Fibroblast of skin of right quadriceps (primary cell): ENCODE results near the gene SOBP.

Experiments used
- DNase-seq: peaks from one replicate; pipeline ENCODE4 v3.0.0-alpha.2; 2013

Gene SOBP

GRCh38 chr6:107523054-107523791 lies 33.3 kb downstream of the SOBP start:
- no peak for DNase-seq

- no peak for DNase-seq
Measured at GRCh38 chr6:107523794-107524193, 33.9 kb downstream of the SOBP start.

GRCh38 chr6:107524626-107525025 lies 34.7 kb downstream of the SOBP start:
- no peak for DNase-seq

- no peak for DNase-seq
Measured at GRCh38 chr6:107531868-107532267, 42.0 kb downstream of the SOBP start.

GRCh38 chr6:107532706-107533105 lies 42.8 kb downstream of the SOBP start:
- DNase-seq = no peak

- no peak for DNase-seq
Measured at GRCh38 chr6:107533415-107534059, 43.6 kb downstream of the SOBP start.

GRCh38 chr6:107534571-107535141 lies 44.7 kb downstream of the SOBP start:
- peak; percentile 7 for DNase-seq

GRCh38 chr6:107535626-107536025 lies 45.7 kb downstream of the SOBP start:
- DNase-seq = no peak

- DNase-seq = no peak
Measured at GRCh38 chr6:107536180-107536961, 46.5 kb downstream of the SOBP start.

GRCh38 chr6:107537559-107537958 lies 47.6 kb downstream of the SOBP start:
- DNase-seq = no peak

GRCh38 chr6:107538856-107539387 lies 49.0 kb downstream of the SOBP start:
- no peak for DNase-seq

- peak; percentile 58 for DNase-seq
Measured at GRCh38 chr6:107539409-107539808, 49.5 kb downstream of the SOBP start.

- DNase-seq = no peak
Measured at GRCh38 chr6:107539849-107540464, 50.0 kb downstream of the SOBP start.

- no peak for DNase-seq
Measured at GRCh38 chr6:107540465-107540857, 50.5 kb downstream of the SOBP start.

GRCh38 chr6:107542192-107542668 lies 52.3 kb downstream of the SOBP start:
- DNase-seq = no peak

- no peak for DNase-seq
Measured at GRCh38 chr6:107543088-107543487, 53.2 kb downstream of the SOBP start.

GRCh38 chr6:107543567-107543966 lies 53.6 kb downstream of the SOBP start:
- no peak for DNase-seq

- no peak for DNase-seq
Measured at GRCh38 chr6:107545763-107546162, 55.8 kb downstream of the SOBP start.

- DNase-seq = no peak
Measured at GRCh38 chr6:107546691-107547450, 57.0 kb downstream of the SOBP start.

- DNase-seq = no peak
Measured at GRCh38 chr6:107547451-107547840, 57.5 kb downstream of the SOBP start.

- DNase-seq = no peak
Measured at GRCh38 chr6:107550241-107550840, 60.4 kb downstream of the SOBP start.
